Liver (tissue), 9 donors: ENCODE measurements around the gene HNRNPA3. TPM values are rescaled to one million over a fixed set of nuclear protein-coding genes. Genes with fewer than 3 reads are reported as not detected.

Source experiments
- DNase-seq: peaks from one replicate; pipeline ENCODE4 v3.0.0-alpha.2; 2017; ENCODE audit warnings: low spot score
- H3K27ac ChIP-seq, 2 donors: one replicate each; pipeline ENCODE4 v1.7.0; 2013; ENCODE audit warnings: inconsistent platforms in 2 of 2, low read length in 2 of 2, control low read depth in 1 of 2, low read depth in 1 of 2, mild to moderate bottlenecking in 1 of 2
- H3K27me3 ChIP-seq, 4 donors: one replicate each; pipeline versions ENCODE4 v1.6.1 to v1.7.0; 2013; ENCODE audit warnings: low read length in 3 of 4, inconsistent platforms in 1 of 4, mild to moderate bottlenecking in 1 of 4, moderate library complexity in 1 of 4; ENCODE audit not compliant: control insufficient read depth in 4 of 4, insufficient read depth in 4 of 4
- H3K36me3 ChIP-seq, 4 donors: one replicate each; pipeline versions ENCODE4 v1.6.1 to v1.7.0; 2013; ENCODE audit warnings: low read length in 3 of 4, mild to moderate bottlenecking in 3 of 4, low read depth in 1 of 4, moderate library complexity in 1 of 4; ENCODE audit not compliant: control insufficient read depth in 4 of 4, insufficient read depth in 3 of 4
- H3K4me1 ChIP-seq, 4 donors: one replicate each; pipeline versions ENCODE4 v1.6.1 to v1.7.0; 2013; ENCODE audit warnings: low read length in 3 of 4, mild to moderate bottlenecking in 3 of 4, moderate library complexity in 1 of 4; ENCODE audit not compliant: control insufficient read depth in 4 of 4, insufficient read depth in 4 of 4
- H3K4me3 ChIP-seq, 3 donors: one replicate each; pipeline versions ENCODE4 v1.6.1 to v1.7.0; 2013; ENCODE audit warnings: low read length in 3 of 3, control low read depth in 1 of 3, low read depth in 1 of 3, mild to moderate bottlenecking in 1 of 3
- H3K9ac ChIP-seq, 2 donors: one replicate each; pipeline ENCODE4 v1.7.0; 2013; ENCODE audit warnings: low read length in 2 of 2, mild to moderate bottlenecking in 2 of 2, moderate library complexity in 2 of 2, control low read depth in 1 of 2, low read depth in 1 of 2
- H3K9me3 ChIP-seq, 4 donors: one replicate each; pipeline versions ENCODE4 v1.6.1 to v1.7.0; 2013; ENCODE audit warnings: low read length in 3 of 4; ENCODE audit not compliant: control insufficient read depth in 4 of 4
- ATF3 ChIP-seq: IDR thresholded peaks from 2 replicates; pipeline ENCODE4 v1.6.1; 2016; ENCODE audit warnings: antibody characterized with exemption
- CTCF ChIP-seq: fragments of 150-350 bp; IDR thresholded peaks from 2 replicates; pipeline ENCODE4 v1.5.1; 2017; ENCODE audit warnings: improper control_type of control experiment, low read depth, low read length; ENCODE audit not compliant: missing input control
- FOXA2 ChIP-seq: IDR thresholded peaks from 2 replicates; pipeline ENCODE4 v1.6.1; 2016; ENCODE audit warnings: antibody characterized with exemption
- HNF4G ChIP-seq: IDR thresholded peaks from 2 replicates; pipeline ENCODE4 v1.6.1; 2016; ENCODE audit warnings: antibody characterized with exemption
- JUND ChIP-seq, 2 donors: IDR thresholded peaks; 2 replicates each; pipeline ENCODE4 v1.6.1; 2016; ENCODE audit warnings: antibody characterized with exemption in 2 of 2
- MAX ChIP-seq: IDR thresholded peaks from 2 replicates; pipeline ENCODE4 v1.6.1; 2016; ENCODE audit warnings: antibody characterized with exemption
- RAD21 ChIP-seq, 2 donors: IDR thresholded peaks; 2 replicates each; pipeline ENCODE4 v1.6.1; 2016; ENCODE audit warnings: antibody characterized with exemption in 2 of 2, mild to moderate bottlenecking in 2 of 2
- RXRA ChIP-seq, 2 donors: IDR thresholded peaks; 2 replicates each; pipeline ENCODE4 v1.6.1; 2017 to 2018; ENCODE audit warnings: antibody characterized with exemption in 2 of 2, mild to moderate bottlenecking in 1 of 2
- SP1 ChIP-seq: IDR thresholded peaks from 2 replicates; pipeline ENCODE4 v1.6.1; 2018; ENCODE audit warnings: antibody characterized with exemption, mild to moderate bottlenecking
- TAF1 ChIP-seq: conservative IDR thresholded peaks from 2 replicates; pipeline ENCODE4 v1.6.1; 2016; ENCODE audit warnings: antibody characterized with exemption, mild to moderate bottlenecking
- YY1 ChIP-seq: IDR thresholded peaks from 2 replicates; pipeline ENCODE4 v1.6.1; 2016; ENCODE audit warnings: antibody characterized with exemption, mild to moderate bottlenecking
- ZBTB33 ChIP-seq: IDR thresholded peaks from 2 replicates; pipeline ENCODE4 v1.6.1; 2016; ENCODE audit warnings: antibody characterized with exemption
- WGBS: extraction: QIAGEN DNeasy Blood & Tissue Kit; methylation state at CpG from one replicate; pipeline ENCODE4 v1.1.7; 2013; 5-methylcytosine and 5-hydroxymethylcytosine counted together
- polyA plus RNA-seq, 2 donors: library from polyadenylated mRNA; stranded (reverse) in 1 of 2; unstranded in 1 of 2; fragments of 200-250 nt in 1 of 2; fragments of >200 nt in 1 of 2; fragmentation: Nextera tagmentation in 1 of 2; extraction: Ambion mirVana in 1 of 2; gene quantifications; one replicate each; pipeline versions ENCODE4 v1.2.1 to v1.2.3, GENCODE V29; 2013 to 2015
- total RNA-seq, 2 donors: library from RNA; depleted of rRNA; stranded (reverse); fragments of >200 nt; gene quantifications; one replicate each; pipeline ENCODE4 v1.2.3, GENCODE V29; 2014
- donor health status: healthy.
- donor health status: healthy.
- donor health status: healthy.
- donor health status: healthy.
- donor health status: healthy.

The HNRNPA3 gene
- total and polyA plus RNA-seq, 4 donors = 22.9 to 72.5 (median 51.7) TPM

- TF ChIP-seq ZBTB33 = no peak
- no peak for TF ChIP-seq ATF3
- no peak for TF ChIP-seq TAF1
- no peak for TF ChIP-seq SP1
These were observed 48.5 kb upstream of the HNRNPA3 start (continued) for GRCh38 chr2:177164131-177164530.

- no peak for TF ChIP-seq MAX
- peak; percentile 46 to 77 for TF ChIP-seq JUND (IDR thresholded peaks at IDR 0.05)
- peak; percentile 11 for TF ChIP-seq HNF4G
- no peak for TF ChIP-seq FOXA2
- TF ChIP-seq RAD21 (IDR thresholded peaks at IDR 0.05) = peak; percentile 100
- TF ChIP-seq ATF3 = peak; percentile 98
- TF ChIP-seq CTCF = peak; percentile 100
- H3K4me1 ChIP-seq = peaks cover 2 to 15% (median 11%) of the 10 kb centered on the region in 4 donors
- peak overlapping the region; percentile 70 to 99 for H3K9ac ChIP-seq
- H3K4me3 ChIP-seq = peak overlapping the region; percentile 12 to 60 (median 59)
- no peaks in the 10 kb centered on the region for H3K27me3 ChIP-seq
- no peaks in the 10 kb centered on the region for H3K36me3 ChIP-seq
- no peaks in the 10 kb centered on the region for H3K9me3 ChIP-seq
- WGBS = under 1% methylated on average over 13 of the region's 13 CpGs
- peak; percentile 86 for DNase-seq
- H3K27ac ChIP-seq = peak overlapping the region; percentile 85 to 94
These were observed 48.0 kb upstream of the HNRNPA3 start for GRCh38 chr2:177164584-177165052.

GRCh38 chr2:177165061-177165583 is 47.5 kb upstream of the HNRNPA3 start:
- TF ChIP-seq YY1 = peak; percentile 98
- peak in 1 of 2 donors; percentile 9 for TF ChIP-seq RXRA (IDR thresholded peaks at IDR 0.05)
- TF ChIP-seq FOXA2 = no peak
- Histone ChIP-seq H3K27me3 (no peaks in the 10 kb centered on the region), H3K9ac (peak overlapping the region; percentile 70 to 99), H3K36me3 (no peaks in the 10 kb centered on the region), H3K9me3 (no peaks in the 10 kb centered on the region), H3K4me1 (peaks cover 2 to 15% (median 11%) of the 10 kb centered on the region in 4 donors), H3K4me3 (peak overlapping the region; percentile 12 to 60 (median 59)), H3K27ac (peak overlapping the region; percentile 85 to 94)
- DNase-seq = peak; percentile 50
- WGBS = 7% methylated on average over 8 of the region's 8 CpGs
